ENCODE measurements around the gene PRAMEF1. TPM values are rescaled to one million over a fixed set of nuclear protein-coding genes. Genes with fewer than 3 reads are reported as not detected.

The PRAMEF1 gene
- total and polyA plus RNA-seq, 10 of the 15 experiments (the other 5 are each of a cell fraction or from before 2014, with no cell fraction given) = not detected

- intact Hi-C loops (cut with micrococcal nuclease; ENCODE audit: unreplicated experiment) = no loop called here
- Histone ChIP-seq H3K4me1 (ENCODE audit: control insufficient read depth, insufficient read depth, low read length) (no peaks in the 10 kb centered on the region), H3K79me2 (ENCODE audit: control insufficient read depth, insufficient read depth, low read length) (no peaks in the 10 kb centered on the region), H3K27me3 (replicated peaks in 1 of 2; ENCODE audit: control insufficient read depth in 2 of 2, insufficient read depth in 2 of 2, low read length in 1 of 2) (no peaks in the 10 kb centered on the region; a peak in 1 of 4 replicates), H2AFZ (ENCODE audit: control insufficient read depth, low read depth, low read length) (no peak within 1 kb of the TSS), H3K9ac (ENCODE audit: control insufficient read depth, insufficient read depth, low read length) (no peak within 1 kb of the TSS), H3K4me2 (ENCODE audit: control insufficient read depth, insufficient read depth) (no peak within 1 kb of the TSS), H4K20me1 (ENCODE audit: control insufficient read depth, insufficient read depth) (no peaks in the 10 kb centered on the region), H3K4me3 (no peak within 1 kb of the TSS), H3K9me3 (replicated peaks; ENCODE audit: control insufficient read depth, insufficient read depth, low read length) (no peaks in the 10 kb centered on the region), H3K36me3 (ENCODE audit: control insufficient read depth in 2 of 2, insufficient read depth in 2 of 2, low read length in 1 of 2) (no peaks in the 10 kb centered on the region), H3K27ac (ENCODE audit: control insufficient read depth, insufficient read depth) (no peak within 1 kb of the TSS)
- ChIA-PET POLR2A (no interaction called here), SMC1A (ENCODE audit: uncharacterized antibody, unreplicated experiment) (no interaction called here), RAD21 (ENCODE audit: unreplicated experiment) (no interaction called here), CTCF (no interaction called here)
- no peak for FAIRE-seq
- in situ Hi-C loops (cut with MboI) = no loop called here
- no peak for DNase-seq (ENCODE audit: low read depth, low spot score)
- 13% methylated on average over 5 of the region's 5 CpGs for WGBS (ENCODE audit: insufficient coverage, insufficient replicate concordance, low lambda C conversion rate, missing lambda C conversion rate)
- no peak for TF ChIP-seq RCOR1 (conservative IDR thresholded peaks at IDR 0.05; ENCODE audit: low read depth, low read length)
- TF ChIP-seq EZH2 (IDR thresholded peaks at IDR 0.05; ENCODE audit: borderline replicate concordance, control insufficient read depth, low read depth, low read length) = no peak
- TF ChIP-seq SPI1 (IDR thresholded peaks at IDR 0.05; ENCODE audit: borderline replicate concordance, insufficient read depth, low read depth, low read length) = no peak
- TF ChIP-seq NRF1 (conservative IDR thresholded peaks at IDR 0.05; ENCODE audit: low read depth, low read length) = no peak
- no peak for TF ChIP-seq TAF1 (IDR thresholded peaks at IDR 0.05; ENCODE audit: borderline replicate concordance, low read depth, low read length)
- no peak for TF ChIP-seq PRDM15 (CRISPR knock-in tag; IDR thresholded peaks at IDR 0.05)
- TF ChIP-seq ZZZ3 (IDR thresholded peaks at IDR 0.05; ENCODE audit: control insufficient read depth, insufficient read length, low read depth) = no peak
- TF ChIP-seq ESRRA (IDR thresholded peaks at IDR 0.05; ENCODE audit: low read length) = no peak
- TF ChIP-seq TCF3 (IDR thresholded peaks at IDR 0.05; ENCODE audit: borderline replicate concordance, insufficient read depth, low read depth, low read length) = no peak
- no peak for TF ChIP-seq TBL1XR1 (IDR thresholded peaks at IDR 0.05; ENCODE audit: low read depth, low read length)
- BruUV-seq (replicated peaks) = no TSS peak
- no peak for ATAC-seq
Observed at GRCh38 chr1:12773438-12773837, 17.8 kb upstream of the PRAMEF1 start, which contains the start of gene PRAMEF12. PRAMEF12 (plus strand) TSS chr1:12773738; CDS start chr1:12774868, 1,130 bp downstream.
